HepG2 (cell line): ENCODE results near the gene DNM3. TPM values are rescaled to one million over a fixed set of nuclear protein-coding genes. Genes with fewer than 3 reads are reported as not detected.

ENCODE experiments used
- CREB1 ChIP-seq, 2 experiments: fragments of 450-650 bp in 1 of 2; IDR thresholded peaks; 2 replicates each; pipeline ENCODE4 v1.6.1; 2016 to 2017; ENCODE audit warnings: control low read depth in 1 of 2, mild to moderate bottlenecking in 1 of 2, missing compliant biosample characterization in 1 of 2, missing genetic modification characterization in 1 of 2
- HMGA1 ChIP-seq: sonication (generic); formaldehyde crosslinking; conservative IDR thresholded peaks from 2 replicates; pipeline ENCODE4 v1.4.0; 2020; ENCODE audit warnings: missing genetic modification reagents
- HNF4G ChIP-seq, 2 experiments: sonication (generic) in 1 of 2; formaldehyde crosslinking in 1 of 2; IDR thresholded peaks; 2 replicates each; pipeline versions ENCODE4 v1.4.0 to v1.6.1; 2011 to 2020; ENCODE audit warnings: borderline replicate concordance in 2 of 2, low read depth in 2 of 2, mild to moderate bottlenecking in 2 of 2, low read length in 1 of 2, missing genetic modification reagents in 1 of 2, moderate library complexity in 1 of 2
- KLF11 ChIP-seq: IDR thresholded peaks from 2 replicates; pipeline ENCODE4 v1.6.1; 2016; ENCODE audit warnings: missing compliant biosample characterization
- NCOR1 ChIP-seq: fragments of 200-600 bp; sonication (generic); IDR thresholded peaks from 2 replicates; pipeline ENCODE4 v1.7.0; 2017; ENCODE audit warnings: antibody characterized with exemption, low read length, borderline replicate concordance
- SOX13 ChIP-seq, 3 experiments: fragments of 450-650 bp in 1 of 3; sonication (generic) in 1 of 3; formaldehyde crosslinking in 1 of 3; IDR thresholded peaks in 2 of 3; conservative IDR thresholded peaks in 1 of 3; 2 replicates each; pipeline versions ENCODE4 v1.5.0 to v1.6.1; 2016 to 2020; ENCODE audit warnings: antibody characterized with exemption in 1 of 3, mild to moderate bottlenecking in 1 of 3, missing compliant biosample characterization in 1 of 3, missing genetic modification reagents in 1 of 3, moderate library complexity in 1 of 3
- SP5 ChIP-seq: IDR thresholded peaks from 2 replicates; pipeline ENCODE4 v1.6.1; 2016; ENCODE audit warnings: low read depth, borderline replicate concordance
- YEATS2 ChIP-seq: sonication (generic); formaldehyde crosslinking; IDR thresholded peaks from 2 replicates; pipeline ENCODE4 v1.4.0; 2020; ENCODE audit warnings: missing genetic modification reagents, borderline replicate concordance
- ZFAT ChIP-seq: sonication (generic); formaldehyde crosslinking; conservative IDR thresholded peaks from 2 replicates; pipeline ENCODE4 v1.8.1; 2023; ENCODE audit warnings: missing genetic modification reagents, inconsistent platforms
- ZNF609 ChIP-seq: sonication (generic); formaldehyde crosslinking; IDR thresholded peaks from 2 replicates; pipeline ENCODE4 v1.4.0; 2020; ENCODE audit warnings: mild to moderate bottlenecking, missing genetic modification reagents, borderline replicate concordance
- ZNF709 ChIP-seq: sonication (generic); formaldehyde crosslinking; IDR thresholded peaks from 2 replicates; pipeline ENCODE4 v1.5.0; 2020; ENCODE audit warnings: mild to moderate bottlenecking, missing genetic modification reagents
- ZNF768 ChIP-seq: sonication (generic); formaldehyde crosslinking; IDR thresholded peaks from 2 replicates; pipeline ENCODE4 v1.4.0; 2020; ENCODE audit warnings: missing genetic modification reagents
- polyA plus RNA-seq, 8 experiments: library from polyadenylated mRNA; depleted of rRNA in 3 of 8; stranded (reverse) in 7 of 8; unstranded in 1 of 8; fragments of >200 nt; fragmentation: Illumina TruSeq in 4 of 8; extraction: Trizol in 4 of 8; gene quantifications; 2 replicates each; pipeline versions ENCODE4 v1.2.1 to v1.2.3, GENCODE V29; 2011 to 2016; ENCODE audit warnings: low read depth in 4 of 8, missing spikeins in 1 of 8, mixed read lengths in 1 of 8; ENCODE audit not compliant: insufficient read depth in 1 of 8
- total RNA-seq, 5 experiments: library from RNA; depleted of rRNA; stranded (reverse); fragments of >200 nt; fragmentation: Illumina TruSeq; extraction: Trizol; gene quantifications; 2 replicates each; pipeline ENCODE4 v1.2.3, GENCODE V29; 2016; ENCODE audit warnings: low read depth in 1 of 5
- TF ChIP-seq, protein P1 (sequence below): sonication (generic); formaldehyde crosslinking; IDR thresholded peaks from 2 replicates; pipeline ENCODE4 v1.5.0; 2020; ENCODE audit warnings: missing genetic modification reagents, mild to moderate bottlenecking, borderline replicate concordance
- TF ChIP-seq, protein P2 (sequence below): sonication (generic); formaldehyde crosslinking; IDR thresholded peaks from 2 replicates; pipeline ENCODE4 v1.9.0; 2021; ENCODE audit warnings: mild to moderate bottlenecking, missing genetic modification reagents

DNM3 gene
- total and polyA plus RNA-seq, 2 of the 13 experiments (the other 11 are each of a cell fraction or from before 2014, with no cell fraction given): 0.05 TPM; not detected in 1

GRCh38 chr1:172443666-172444453 is 602.6 kb downstream of the DNM3 start, which contains the start of gene PIGC (continued):
- TF ChIP-seq ZNF609 (CRISPR knock-in tag) (peak; percentile 48; the same call in 1 of the 2 replicates), HNF4G (IDR thresholded peaks at IDR 0.05; ENCODE audit: borderline replicate concordance, low read depth, low read length) (no peak), HNF4G (CRISPR knock-in tag; IDR thresholded peaks at IDR 0.05; ENCODE audit: borderline replicate concordance, low read depth) (peak; percentile 75), KLF11 (CRISPR knock-in tag) (no peak), NCOR1 (no peak), SOX13 (IDR thresholded peaks at IDR 0.05) (no peak), SOX13 (CRISPR knock-in tag; conservative IDR thresholded peaks at IDR 0.05 in 1 of 2, IDR thresholded peaks at IDR 0.05 in 1 of 2) (peak in 1 of 2 experiments; percentile 40; a peak in 1 of 4 replicates), SP5 (CRISPR knock-in tag) (no peak), ZNF709 (CRISPR knock-in tag) (no peak), ZNF768 (CRISPR knock-in tag) (peak; percentile 78), CREB1 (IDR thresholded peaks at IDR 0.05) (no peak), CREB1 (CRISPR knock-in tag; IDR thresholded peaks at IDR 0.05) (0 out of 2 replicates have a peak, but pooled peaks have one; percentile 17), YEATS2 (CRISPR knock-in tag) (peak; percentile 73), ZFAT (CRISPR knock-in tag) (no peak), HMGA1 (CRISPR knock-in tag) (no peak)
- TF ChIP-seq, protein P1, sequence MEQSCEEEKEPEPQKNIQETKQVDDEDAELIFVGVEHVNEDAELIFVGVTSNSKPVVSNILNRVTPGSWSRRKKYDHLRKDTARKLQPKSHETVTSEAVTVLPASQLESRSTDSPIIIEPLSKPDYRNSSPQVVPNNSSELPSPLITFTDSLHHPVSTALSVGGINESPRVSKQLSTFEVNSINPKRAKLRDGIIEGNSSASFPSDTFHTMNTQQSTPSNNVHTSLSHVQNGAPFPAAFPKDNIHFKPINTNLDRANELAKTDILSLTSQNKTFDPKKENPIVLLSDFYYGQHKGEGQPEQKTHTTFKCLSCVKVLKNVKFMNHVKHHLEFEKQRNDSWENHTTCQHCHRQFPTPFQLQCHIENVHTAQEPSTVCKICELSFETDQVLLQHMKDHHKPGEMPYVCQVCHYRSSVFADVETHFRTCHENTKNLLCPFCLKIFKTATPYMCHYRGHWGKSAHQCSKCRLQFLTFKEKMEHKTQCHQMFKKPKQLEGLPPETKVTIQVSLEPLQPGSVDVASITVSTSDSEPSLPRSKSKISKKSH (CRISPR knock-in tag): peak; percentile 87; the same call in 1 of the 2 replicates
- TF ChIP-seq, protein P2, sequence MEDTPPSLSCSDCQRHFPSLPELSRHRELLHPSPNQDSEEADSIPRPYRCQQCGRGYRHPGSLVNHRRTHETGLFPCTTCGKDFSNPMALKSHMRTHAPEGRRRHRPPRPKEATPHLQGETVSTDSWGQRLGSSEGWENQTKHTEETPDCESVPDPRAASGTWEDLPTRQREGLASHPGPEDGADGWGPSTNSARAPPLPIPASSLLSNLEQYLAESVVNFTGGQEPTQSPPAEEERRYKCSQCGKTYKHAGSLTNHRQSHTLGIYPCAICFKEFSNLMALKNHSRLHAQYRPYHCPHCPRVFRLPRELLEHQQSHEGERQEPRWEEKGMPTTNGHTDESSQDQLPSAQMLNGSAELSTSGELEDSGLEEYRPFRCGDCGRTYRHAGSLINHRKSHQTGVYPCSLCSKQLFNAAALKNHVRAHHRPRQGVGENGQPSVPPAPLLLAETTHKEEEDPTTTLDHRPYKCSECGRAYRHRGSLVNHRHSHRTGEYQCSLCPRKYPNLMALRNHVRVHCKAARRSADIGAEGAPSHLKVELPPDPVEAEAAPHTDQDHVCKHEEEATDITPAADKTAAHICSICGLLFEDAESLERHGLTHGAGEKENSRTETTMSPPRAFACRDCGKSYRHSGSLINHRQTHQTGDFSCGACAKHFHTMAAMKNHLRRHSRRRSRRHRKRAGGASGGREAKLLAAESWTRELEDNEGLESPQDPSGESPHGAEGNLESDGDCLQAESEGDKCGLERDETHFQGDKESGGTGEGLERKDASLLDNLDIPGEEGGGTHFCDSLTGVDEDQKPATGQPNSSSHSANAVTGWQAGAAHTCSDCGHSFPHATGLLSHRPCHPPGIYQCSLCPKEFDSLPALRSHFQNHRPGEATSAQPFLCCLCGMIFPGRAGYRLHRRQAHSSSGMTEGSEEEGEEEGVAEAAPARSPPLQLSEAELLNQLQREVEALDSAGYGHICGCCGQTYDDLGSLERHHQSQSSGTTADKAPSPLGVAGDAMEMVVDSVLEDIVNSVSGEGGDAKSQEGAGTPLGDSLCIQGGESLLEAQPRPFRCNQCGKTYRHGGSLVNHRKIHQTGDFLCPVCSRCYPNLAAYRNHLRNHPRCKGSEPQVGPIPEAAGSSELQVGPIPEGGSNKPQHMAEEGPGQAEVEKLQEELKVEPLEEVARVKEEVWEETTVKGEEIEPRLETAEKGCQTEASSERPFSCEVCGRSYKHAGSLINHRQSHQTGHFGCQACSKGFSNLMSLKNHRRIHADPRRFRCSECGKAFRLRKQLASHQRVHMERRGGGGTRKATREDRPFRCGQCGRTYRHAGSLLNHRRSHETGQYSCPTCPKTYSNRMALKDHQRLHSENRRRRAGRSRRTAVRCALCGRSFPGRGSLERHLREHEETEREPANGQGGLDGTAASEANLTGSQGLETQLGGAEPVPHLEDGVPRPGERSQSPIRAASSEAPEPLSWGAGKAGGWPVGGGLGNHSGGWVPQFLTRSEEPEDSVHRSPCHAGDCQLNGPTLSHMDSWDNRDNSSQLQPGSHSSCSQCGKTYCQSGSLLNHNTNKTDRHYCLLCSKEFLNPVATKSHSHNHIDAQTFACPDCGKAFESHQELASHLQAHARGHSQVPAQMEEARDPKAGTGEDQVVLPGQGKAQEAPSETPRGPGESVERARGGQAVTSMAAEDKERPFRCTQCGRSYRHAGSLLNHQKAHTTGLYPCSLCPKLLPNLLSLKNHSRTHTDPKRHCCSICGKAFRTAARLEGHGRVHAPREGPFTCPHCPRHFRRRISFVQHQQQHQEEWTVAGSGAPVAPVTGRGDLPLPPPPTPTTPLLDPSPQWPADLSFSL (CRISPR knock-in tag): no peak
